PC-9 (cell line): Measurements from ENCODE around the gene NAT10. TPM values are rescaled to one million over a fixed set of nuclear protein-coding genes. Genes with fewer than 3 reads are reported as not detected.

ENCODE experiments used
- BruUV-seq: library from RNA; stranded (reverse); fragments of 400-500 nt; replicated peaks from 2 replicates; lab custom pipeline; 2021; lab: Mats Ljungman, UMichigan
- CTCF ChIA-PET: fragments of 300-600 bp; sonication (Branson Sonifier 250); formaldehyde crosslinking; loops from one replicate; lab custom pipeline; 2022; ENCODE audit warnings: antibody characterized with exemption; lab: Charles Lee
- POLR2A ChIA-PET: fragments of 300-600 bp; sonication (Branson Sonifier 250); formaldehyde crosslinking; loops from one replicate; lab custom pipeline; 2022; ENCODE audit warnings: antibody characterized with exemption; ENCODE audit not compliant: unreplicated experiment; lab: Charles Lee
- DNase-seq, 2 experiments: peaks; one replicate each; pipeline versions ENCODE4 v3.0.0 to v3.0.0-alpha.2; 2015 to 2022; ENCODE audit warnings: mixed read lengths in 1 of 2
- H2AFZ ChIP-seq: fragments of 200-600 bp; sonication (generic); 2 replicates; pipeline ENCODE4 v1.8.1; 2017; ENCODE audit warnings: antibody characterized with exemption
- H3F3A ChIP-seq: fragments of 200-600 bp; sonication (generic); 2 replicates; pipeline ENCODE4 v1.8.1; 2017; ENCODE audit warnings: antibody characterized with exemption, mild to moderate bottlenecking, low read depth; ENCODE audit not compliant: insufficient read depth
- H3K27ac ChIP-seq: fragments of 200-600 bp; sonication (generic); 2 replicates; pipeline ENCODE4 v1.6.1; 2016; ENCODE audit warnings: mixed run types
- H3K27me3 ChIP-seq: fragments of 200-600 bp; sonication (generic); 2 replicates; pipeline ENCODE4 v1.6.1; 2016; ENCODE audit warnings: low read depth, mixed run types; ENCODE audit not compliant: insufficient read depth
- H3K36me3 ChIP-seq: fragments of 200-600 bp; sonication (generic); 2 replicates; pipeline ENCODE4 v1.6.1; 2016; ENCODE audit warnings: low read depth, mixed run types
- H3K4me1 ChIP-seq: fragments of 200-600 bp; sonication (generic); replicated peaks from 2 replicates; pipeline ENCODE4 v1.6.1; 2016; ENCODE audit warnings: mixed run types; ENCODE audit not compliant: insufficient read depth
- H3K4me2 ChIP-seq: fragments of 200-600 bp; sonication (generic); 2 replicates; pipeline ENCODE4 v1.6.1; 2017; ENCODE audit warnings: mixed run types
- H3K4me3 ChIP-seq: fragments of 200-600 bp; sonication (generic); 2 replicates; pipeline ENCODE4 v1.6.1; 2016; ENCODE audit warnings: mixed run types
- H3K79me2 ChIP-seq: fragments of 200-600 bp; sonication (generic); 2 replicates; pipeline ENCODE4 v1.6.1; 2017; ENCODE audit warnings: low read depth, mixed run types
- H3K9me2 ChIP-seq: fragments of 200-600 bp; sonication (generic); 2 replicates; pipeline ENCODE4 v1.8.1; 2017; ENCODE audit warnings: mild to moderate bottlenecking; ENCODE audit not compliant: insufficient read depth
- H3K9me3 ChIP-seq: fragments of 200-600 bp; sonication (generic); 2 replicates; pipeline ENCODE4 v1.8.1; 2016; ENCODE audit warnings: low read depth; ENCODE audit not compliant: insufficient read depth
- H4K20me1 ChIP-seq: fragments of 200-600 bp; sonication (generic); 2 replicates; pipeline ENCODE4 v1.8.1; 2017; ENCODE audit not compliant: insufficient read depth
- EZH2 ChIP-seq: fragments of 200-600 bp; sonication (generic); IDR thresholded peaks from 2 replicates; pipeline ENCODE4 v1.8.0; 2017; ENCODE audit warnings: antibody characterized with exemption, low read depth
- intact Hi-C: fragments of 100-400 bp; cut with micrococcal nuclease; formaldehyde crosslinking; loops from one replicate; pipeline ENCODE4 v1.10.0; 2022; ENCODE audit not compliant: unreplicated experiment
- total RNA-seq: library from RNA; stranded (reverse); gene quantifications from 2 replicates; pipeline ENCODE4 v1.2.3, GENCODE V29; 2021
- TF ChIP-seq, protein P1 (sequence below): fragments of 200-600 bp; sonication (generic); conservative IDR thresholded peaks from 2 replicates; pipeline ENCODE4 v1.6.1; 2017; ENCODE audit warnings: mixed run types, antibody characterized with exemption, mild to moderate bottlenecking, moderate library complexity

Gene NAT10
- total RNA-seq, 1 experiment from 2014 or later, result 62.3 TPM

DNA sequence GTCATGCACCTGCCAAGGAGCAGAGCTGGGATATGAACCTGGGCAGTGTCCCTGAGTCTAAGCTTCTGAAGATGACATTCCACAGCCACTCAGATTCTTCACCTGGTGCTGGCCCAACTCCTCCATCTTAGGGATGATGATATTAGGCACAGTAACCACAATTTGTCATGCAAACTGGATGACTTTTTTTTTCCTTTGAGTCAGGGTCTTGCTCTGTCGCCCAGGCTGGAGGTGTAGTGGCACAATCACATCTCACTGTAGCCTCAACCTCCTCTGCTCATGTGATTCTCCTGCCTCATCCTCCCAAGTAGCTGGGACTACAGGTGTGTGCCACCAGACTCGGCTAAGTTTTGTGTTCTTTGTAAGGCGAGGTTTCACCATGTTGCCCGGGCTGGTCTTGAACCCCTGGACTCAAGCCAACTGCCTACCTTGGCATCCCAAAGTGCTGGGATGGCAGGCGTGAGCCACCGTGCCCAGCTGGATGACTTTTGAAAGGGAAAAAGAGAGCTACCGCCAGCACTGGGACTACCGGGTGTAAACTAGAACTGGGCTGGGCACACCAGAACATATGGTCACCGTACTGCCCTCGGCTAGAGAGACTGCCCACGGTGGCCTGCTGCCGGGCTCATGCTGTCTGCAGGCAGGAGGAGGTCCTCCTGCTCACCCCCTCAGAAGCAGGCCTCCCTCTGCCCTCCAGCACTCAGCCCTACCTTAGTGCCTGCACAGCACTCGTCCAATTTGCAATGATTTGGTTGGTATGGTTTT, 77.7 kb downstream of the NAT10 start:
- peaks cover 9% of the 10 kb centered on the region; the same call in 1 of the 2 replicates for H3K79me2 ChIP-seq
- CTCF ChIA-PET, result interaction anchor here (0.6 kb wide), 1 partner anchor 83 kb away, joined by 21 read pairs; no protein-coding TSS in a partner anchor

DNA sequence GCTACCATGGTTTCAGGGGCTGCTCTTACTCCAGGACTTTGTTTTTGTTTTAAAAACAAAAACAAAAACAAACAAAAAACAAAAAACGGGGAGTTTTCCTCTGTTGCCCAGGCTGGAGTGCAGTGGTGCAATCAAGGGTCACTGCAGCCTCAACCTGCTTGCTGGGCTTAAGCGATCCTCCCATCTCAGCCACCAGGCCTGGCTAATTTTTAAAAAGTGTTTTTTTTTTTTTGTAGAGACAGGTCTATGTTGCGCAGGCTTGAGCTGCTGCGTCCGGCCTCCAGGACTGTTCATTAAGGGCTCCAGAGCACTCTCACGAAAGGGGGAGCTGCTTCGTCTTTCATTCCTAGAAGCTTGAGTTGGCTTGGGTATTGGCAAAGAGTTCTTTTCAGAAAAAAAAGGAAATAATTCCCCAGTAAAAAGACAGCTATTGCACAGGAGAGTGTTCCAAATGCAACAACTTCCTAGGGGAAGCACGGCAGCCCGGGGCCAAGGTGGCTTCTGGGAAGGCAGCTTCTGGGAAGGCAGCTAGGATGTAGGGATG, 78.5 kb downstream of the NAT10 start:
- H3K36me3 ChIP-seq, result no peaks in the 10 kb centered on the region
- H3F3A ChIP-seq, result peaks cover 6% of the 10 kb centered on the region; the same call in 1 of the 2 replicates
- H3K4me1 ChIP-seq, result no peaks in the 10 kb centered on the region
- TF ChIP-seq, protein P1, sequence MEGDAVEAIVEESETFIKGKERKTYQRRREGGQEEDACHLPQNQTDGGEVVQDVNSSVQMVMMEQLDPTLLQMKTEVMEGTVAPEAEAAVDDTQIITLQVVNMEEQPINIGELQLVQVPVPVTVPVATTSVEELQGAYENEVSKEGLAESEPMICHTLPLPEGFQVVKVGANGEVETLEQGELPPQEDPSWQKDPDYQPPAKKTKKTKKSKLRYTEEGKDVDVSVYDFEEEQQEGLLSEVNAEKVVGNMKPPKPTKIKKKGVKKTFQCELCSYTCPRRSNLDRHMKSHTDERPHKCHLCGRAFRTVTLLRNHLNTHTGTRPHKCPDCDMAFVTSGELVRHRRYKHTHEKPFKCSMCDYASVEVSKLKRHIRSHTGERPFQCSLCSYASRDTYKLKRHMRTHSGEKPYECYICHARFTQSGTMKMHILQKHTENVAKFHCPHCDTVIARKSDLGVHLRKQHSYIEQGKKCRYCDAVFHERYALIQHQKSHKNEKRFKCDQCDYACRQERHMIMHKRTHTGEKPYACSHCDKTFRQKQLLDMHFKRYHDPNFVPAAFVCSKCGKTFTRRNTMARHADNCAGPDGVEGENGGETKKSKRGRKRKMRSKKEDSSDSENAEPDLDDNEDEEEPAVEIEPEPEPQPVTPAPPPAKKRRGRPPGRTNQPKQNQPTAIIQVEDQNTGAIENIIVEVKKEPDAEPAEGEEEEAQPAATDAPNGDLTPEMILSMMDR, result no peak
- no peak for TF ChIP-seq EZH2
- no peak overlapping the region for H3K4me2 ChIP-seq
- H3K27me3 ChIP-seq, result no peaks in the 10 kb centered on the region
- H3K9me2 ChIP-seq, result no peaks in the 10 kb centered on the region
- CTCF ChIA-PET, result no interaction called here
- H4K20me1 ChIP-seq, result peaks cover 16% of the 10 kb centered on the region
- H3K79me2 ChIP-seq, result peaks cover 12% of the 10 kb centered on the region; the same call in 1 of the 2 replicates
- no peak overlapping the region for H3K4me3 ChIP-seq
- POLR2A ChIA-PET, result no interaction called here
- no peak overlapping the region for H2AFZ ChIP-seq
- no peak overlapping the region for H3K27ac ChIP-seq
- H3K9me3 ChIP-seq, result no peaks in the 10 kb centered on the region
- DNase-seq, result no peak
- intact Hi-C loops, result no loop called here
- BruUV-seq, result no TSS peak

More for the DNA sequence above, 77.7 kb downstream of the NAT10 start:
- Histone ChIP-seq H3K4me2 (no peak overlapping the region), H3K9me3 (no peaks in the 10 kb centered on the region), H3K27me3 (no peaks in the 10 kb centered on the region), H3F3A (no peaks in the 10 kb centered on the region), H4K20me1 (peaks cover 16% of the 10 kb centered on the region), H3K4me3 (no peak overlapping the region), H3K9me2 (no peaks in the 10 kb centered on the region), H3K36me3 (no peaks in the 10 kb centered on the region), H3K27ac (no peak overlapping the region), H2AFZ (no peak overlapping the region), H3K4me1 (no peaks in the 10 kb centered on the region)
- TF ChIP-seq EZH2, result no peak
- TF ChIP-seq, protein P1, result no peak
- intact Hi-C loops, result no loop called here
- POLR2A ChIA-PET, result interaction anchor here (0.6 kb wide), 1 partner anchor 44 kb away, joined by 5 read pairs; no protein-coding TSS in a partner anchor
- no peak for DNase-seq
- no TSS peak for BruUV-seq

DNA sequence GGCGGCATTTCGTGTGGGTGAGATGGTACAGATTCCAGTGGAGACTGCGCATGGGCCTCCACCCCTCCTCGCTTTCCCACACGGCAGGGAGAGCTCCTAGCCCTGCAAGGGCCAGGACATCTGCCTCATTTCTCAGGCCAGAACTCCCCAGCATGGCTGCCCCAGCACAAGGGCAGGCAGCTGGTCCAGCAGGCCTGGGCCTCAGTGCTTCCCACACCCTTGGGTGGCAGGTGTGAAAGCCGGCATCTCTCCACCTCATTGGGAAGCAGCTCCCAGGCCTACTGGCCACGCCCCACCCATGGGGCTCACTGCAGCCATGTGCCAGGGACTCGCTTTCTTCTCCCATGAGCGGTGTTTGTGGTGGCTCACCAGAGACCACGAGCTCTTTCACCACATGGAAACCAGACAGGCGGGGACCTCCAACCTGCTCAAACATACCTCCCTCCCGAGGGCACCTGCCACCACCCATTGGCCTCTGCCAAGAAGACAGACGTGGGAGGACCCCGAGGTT, 79.1 kb downstream of the NAT10 start:
- no peak for DNase-seq
- intact Hi-C loops, result no loop called here
- CTCF ChIA-PET, result no interaction called here
- BruUV-seq, result no TSS peak
- POLR2A ChIA-PET, result interaction anchor here (0.6 kb wide), 1 partner anchor 82 kb away, joined by 6 read pairs; no protein-coding TSS in a partner anchor
- Histone ChIP-seq H3K9me3 (no peaks in the 10 kb centered on the region), H4K20me1 (peaks cover 16% of the 10 kb centered on the region), H3K27me3 (no peaks in the 10 kb centered on the region), H2AFZ (no peak overlapping the region), H3K36me3 (no peaks in the 10 kb centered on the region), H3K4me3 (no peak overlapping the region), H3K9me2 (no peaks in the 10 kb centered on the region), H3K4me1 (no peaks in the 10 kb centered on the region), H3K4me2 (no peak overlapping the region), H3K27ac (no peak overlapping the region), H3K79me2 (peaks cover 12% of the 10 kb centered on the region; the same call in 1 of the 2 replicates), H3F3A (peaks cover 6% of the 10 kb centered on the region; the same call in 1 of the 2 replicates)
- no peak for TF ChIP-seq EZH2
- TF ChIP-seq, protein P1, result no peak
